Transverse colon (tissue), 4 donors: ENCODE measurements around the gene LIN37.
"Not testable (repeated sequence)": the region's sequence is repeated elsewhere in the genome, so short reads cannot be mapped to it uniquely, and the experiment has no call there.

ENCODE experiments used
- EP300 ChIP-seq: sonication (generic); formaldehyde crosslinking; IDR thresholded peaks from one replicate; pipeline ENCODE4 v1.6.1; 2017; ENCODE audit warnings: antibody characterized with exemption, low read depth
- POLR2A ChIP-seq: fragments of 450-650 bp; IDR thresholded peaks from one replicate; pipeline ENCODE4 v1.6.1; 2016; ENCODE audit warnings: antibody characterized with exemption, mild to moderate bottlenecking, moderate library complexity
- POLR2AphosphoS5 ChIP-seq, 3 donors: sonication (generic); formaldehyde crosslinking; IDR thresholded peaks; one replicate each; pipeline ENCODE4 v1.6.1; 2016; ENCODE audit warnings: antibody characterized with exemption in 3 of 3
- TF ChIP-seq, protein P1 (sequence below), 5 experiments: fragments of 200-600 bp in 3 of 5; fragments of 450-650 bp in 2 of 5; sonication (generic) in 3 of 5; IDR thresholded peaks; 1 replicate in 2 of 5; 2 replicates in 3 of 5; pipeline ENCODE4 v1.5.1; 2016 to 2017; ENCODE audit warnings: antibody characterized with exemption in 5 of 5, inconsistent platforms in 3 of 5, mild to moderate bottlenecking in 2 of 5, moderate library complexity in 1 of 5

DNA sequence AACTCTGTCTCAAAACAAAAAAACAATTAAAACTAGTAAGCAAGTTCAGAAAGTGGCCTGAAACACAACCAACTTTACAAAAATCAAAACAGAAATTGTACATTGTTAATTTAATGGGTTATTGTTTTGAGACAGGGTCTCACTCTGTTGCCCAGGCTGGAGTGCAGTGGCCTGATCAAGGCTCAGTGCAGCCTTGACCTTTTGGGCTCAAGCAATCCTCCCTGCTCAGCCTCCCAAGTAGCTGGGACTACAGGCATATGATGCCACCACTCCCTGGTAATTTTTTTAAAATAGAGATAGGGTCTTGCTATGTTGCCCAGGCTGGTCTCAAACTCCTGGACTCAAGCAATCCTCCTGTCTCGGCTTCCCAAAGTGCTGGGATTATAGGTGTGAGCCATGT is 47.2 kb downstream of the LIN37 start:
- TF ChIP-seq, protein P1, sequence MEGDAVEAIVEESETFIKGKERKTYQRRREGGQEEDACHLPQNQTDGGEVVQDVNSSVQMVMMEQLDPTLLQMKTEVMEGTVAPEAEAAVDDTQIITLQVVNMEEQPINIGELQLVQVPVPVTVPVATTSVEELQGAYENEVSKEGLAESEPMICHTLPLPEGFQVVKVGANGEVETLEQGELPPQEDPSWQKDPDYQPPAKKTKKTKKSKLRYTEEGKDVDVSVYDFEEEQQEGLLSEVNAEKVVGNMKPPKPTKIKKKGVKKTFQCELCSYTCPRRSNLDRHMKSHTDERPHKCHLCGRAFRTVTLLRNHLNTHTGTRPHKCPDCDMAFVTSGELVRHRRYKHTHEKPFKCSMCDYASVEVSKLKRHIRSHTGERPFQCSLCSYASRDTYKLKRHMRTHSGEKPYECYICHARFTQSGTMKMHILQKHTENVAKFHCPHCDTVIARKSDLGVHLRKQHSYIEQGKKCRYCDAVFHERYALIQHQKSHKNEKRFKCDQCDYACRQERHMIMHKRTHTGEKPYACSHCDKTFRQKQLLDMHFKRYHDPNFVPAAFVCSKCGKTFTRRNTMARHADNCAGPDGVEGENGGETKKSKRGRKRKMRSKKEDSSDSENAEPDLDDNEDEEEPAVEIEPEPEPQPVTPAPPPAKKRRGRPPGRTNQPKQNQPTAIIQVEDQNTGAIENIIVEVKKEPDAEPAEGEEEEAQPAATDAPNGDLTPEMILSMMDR (IDR thresholded peaks at IDR 0.05), result not testable (repeated sequence)
- TF ChIP-seq POLR2A; POLR2AphosphoS5 (IDR thresholded peaks at IDR 0.05); EP300: not testable (repeated sequence)
